HepG2 (cell line): ENCODE measurements around the gene CYP19A1. TPM values are rescaled to one million over a fixed set of nuclear protein-coding genes. Genes with fewer than 3 reads are reported as not detected.

Experiments
- ATAC-seq: fragments of 200-7000 bp; cut with Tn5 transposase; 3 replicates; pipeline ENCODE4 v1.9.1; 2020; ENCODE audit warnings: mild to moderate bottlenecking, moderate library complexity
- BruUV-seq: library from RNA; stranded (reverse); fragments of 400-500 nt; replicated peaks from 2 replicates; lab custom pipeline; 2021; lab: Mats Ljungman, UMichigan
- CTCF ChIA-PET: fragments of 300-600 bp; formaldehyde crosslinking; extraction: SDS; loops from one replicate; lab custom pipeline; 2021; ENCODE audit warnings: low total read pairs, inconsistent platforms, low intra/inter-chr PET ratio; lab: Yijun Ruan, JAX
- POLR2A ChIA-PET: fragments of 350-600 bp; sonication (Branson Sonifier 250); formaldehyde crosslinking; loops from one replicate; lab custom pipeline; 2020; ENCODE audit warnings: antibody characterized with exemption, inconsistent platforms; lab: Yijun Ruan, JAX
- DNase-seq: peaks from one replicate; pipeline ENCODE4 v3.0.0-alpha.2; 2015; ENCODE audit warnings: low spot score
- FAIRE-seq: peaks from 3 replicates; lab custom pipeline; 2011; peaks lifted over from hg19 to GRCh38; lab: Jason Lieb, UNC
- H2AFZ ChIP-seq: one replicate; pipeline ENCODE4 v1.6.1; 2011; ENCODE audit warnings: low read length, inconsistent platforms
- H3K27ac ChIP-seq: fragments of 300-600 bp; 3 replicates; pipeline ENCODE4 v1.8.0; 2011; ENCODE audit warnings: mixed run types, mild to moderate bottlenecking, mixed read lengths, low read length, inconsistent platforms; ENCODE audit not compliant: insufficient read depth; ENCODE audit errors: extremely low read length
- H3K27me3 ChIP-seq, 2 experiments: fragments of 200-600 bp in 1 of 2; 2 replicates in 1 of 2; 3 replicates in 1 of 2; pipeline versions ENCODE4 v1.6.0 to v1.8.0; 2011; ENCODE audit warnings: low read length in 2 of 2, mild to moderate bottlenecking in 2 of 2, moderate library complexity in 2 of 2, inconsistent platforms in 1 of 2; ENCODE audit not compliant: insufficient read depth in 2 of 2, control insufficient read depth in 1 of 2
- H3K36me3 ChIP-seq, 2 experiments: fragments of 200-600 bp in 1 of 2; replicated peaks in 1 of 2; 2 replicates in 1 of 2; 3 replicates in 1 of 2; pipeline versions ENCODE4 v1.5.1 to v1.8.0; 2011; ENCODE audit warnings: low read length in 2 of 2, inconsistent platforms in 1 of 2; ENCODE audit not compliant: insufficient read depth in 2 of 2, control insufficient read depth in 1 of 2
- H3K4me1 ChIP-seq: 2 replicates; pipeline ENCODE4 v1.5.1; 2012; ENCODE audit warnings: low read length, inconsistent platforms; ENCODE audit not compliant: insufficient read depth
- H3K4me2 ChIP-seq: 2 replicates; pipeline ENCODE4 v1.6.0; 2011; ENCODE audit warnings: low read depth, low read length, inconsistent platforms
- H3K4me3 ChIP-seq, 3 experiments: fragments of 200-600 bp in 1 of 3; sonication (generic), shearing (Covaris generic) in 1 of 3; replicated peaks in 1 of 3; 2 replicates each; pipeline ENCODE4 v1.5.1; 2011 to 2016; ENCODE audit warnings: low read length in 3 of 3, inconsistent platforms in 2 of 3, low read depth in 2 of 3, mild to moderate bottlenecking in 2 of 3, control low read depth in 1 of 3, mixed read lengths in 1 of 3; ENCODE audit not compliant: insufficient read depth in 1 of 3
- H3K79me2 ChIP-seq: one replicate; pipeline ENCODE4 v1.6.1; 2011; ENCODE audit warnings: low read length, inconsistent platforms; ENCODE audit not compliant: insufficient read depth
- H3K9ac ChIP-seq: 2 replicates; pipeline ENCODE4 v1.6.0; 2011; ENCODE audit warnings: mild to moderate bottlenecking, low read depth, low read length, inconsistent platforms; ENCODE audit not compliant: insufficient read depth
- H3K9me3 ChIP-seq: 2 replicates; pipeline ENCODE4 v1.5.1; 2012; ENCODE audit warnings: mild to moderate bottlenecking, low read length
- H4K20me1 ChIP-seq: 2 replicates; pipeline ENCODE4 v1.6.0; 2011; ENCODE audit warnings: inconsistent platforms, mild to moderate bottlenecking, low read length, moderate library complexity; ENCODE audit not compliant: insufficient read depth
- CENPX ChIP-seq: sonication (generic); formaldehyde crosslinking; IDR thresholded peaks from 2 replicates; pipeline ENCODE4 v1.9.0; 2021; ENCODE audit warnings: mild to moderate bottlenecking, missing genetic modification reagents, moderate library complexity
- CREB1 ChIP-seq, 2 experiments: fragments of 450-650 bp in 1 of 2; IDR thresholded peaks; 2 replicates each; pipeline ENCODE4 v1.6.1; 2016 to 2017; ENCODE audit warnings: control low read depth in 1 of 2, mild to moderate bottlenecking in 1 of 2, missing compliant biosample characterization in 1 of 2, missing genetic modification characterization in 1 of 2
- DMAP1 ChIP-seq: IDR thresholded peaks from 2 replicates; pipeline ENCODE4 v1.6.1; 2016
- FOSL2 ChIP-seq: sonication (generic); formaldehyde crosslinking; IDR thresholded peaks from 2 replicates; pipeline ENCODE4 v1.4.0; 2020; ENCODE audit warnings: missing genetic modification reagents
- FOXJ3 ChIP-seq: sonication (generic); formaldehyde crosslinking; IDR thresholded peaks from 2 replicates; pipeline ENCODE4 v1.4.0; 2020; ENCODE audit warnings: missing genetic modification reagents, mild to moderate bottlenecking, borderline replicate concordance
- HHEX ChIP-seq: IDR thresholded peaks from 2 replicates; pipeline ENCODE4 v1.6.1; 2016; ENCODE audit warnings: control low read depth
- HNRNPLL ChIP-seq: fragments of 200-400 bp; formaldehyde crosslinking; IDR thresholded peaks from 2 replicates; pipeline ENCODE4 v1.6.1; 2017; ENCODE audit warnings: mild to moderate bottlenecking, low read depth, low read length; ENCODE audit not compliant: poor library complexity, severe bottlenecking
- MAFK ChIP-seq, 2 experiments: IDR thresholded peaks in 1 of 2; conservative IDR thresholded peaks in 1 of 2; 2 replicates each; pipeline ENCODE4 v1.6.1; 2011; ENCODE audit warnings: improper control_type of control experiment in 2 of 2, low read length in 2 of 2
- MLLT10 ChIP-seq: sonication (generic); formaldehyde crosslinking; IDR thresholded peaks from 2 replicates; pipeline ENCODE4 v1.4.0; 2020; ENCODE audit warnings: missing genetic modification reagents
- MTA3 ChIP-seq: sonication (generic); formaldehyde crosslinking; IDR thresholded peaks from 2 replicates; pipeline ENCODE4 v1.4.0; 2020; ENCODE audit warnings: missing genetic modification reagents
- NFE2 ChIP-seq: sonication (generic); formaldehyde crosslinking; IDR thresholded peaks from 2 replicates; pipeline ENCODE4 v1.4.0; 2020; ENCODE audit warnings: missing genetic modification reagents
- NFE2L2 ChIP-seq: fragments of 150-350 bp; IDR thresholded peaks from 2 replicates; pipeline ENCODE4 v1.6.1; 2014; ENCODE audit warnings: low read length
- SP5 ChIP-seq: IDR thresholded peaks from 2 replicates; pipeline ENCODE4 v1.6.1; 2016; ENCODE audit warnings: low read depth, borderline replicate concordance
- SYNCRIP ChIP-seq: fragments of 200-400 bp; formaldehyde crosslinking; IDR thresholded peaks from 2 replicates; pipeline ENCODE4 v1.6.1; 2018; ENCODE audit warnings: mild to moderate bottlenecking, low read depth, low read length; ENCODE audit not compliant: insufficient read depth
- ZBTB14 ChIP-seq: sonication (generic); formaldehyde crosslinking; IDR thresholded peaks from 2 replicates; pipeline ENCODE4 v1.4.0; 2020; ENCODE audit warnings: missing genetic modification reagents
- ZBTB37 ChIP-seq: sonication (generic); formaldehyde crosslinking; IDR thresholded peaks from 2 replicates; pipeline ENCODE4 v1.4.0; 2020; ENCODE audit warnings: mild to moderate bottlenecking, missing genetic modification reagents
- ZC3H4 ChIP-seq: sonication (generic); formaldehyde crosslinking; IDR thresholded peaks from 2 replicates; pipeline ENCODE4 v1.4.0; 2020; ENCODE audit warnings: missing genetic modification reagents, borderline replicate concordance
- ZNF660 ChIP-seq: sonication (generic); formaldehyde crosslinking; IDR thresholded peaks from 2 replicates; pipeline ENCODE4 v1.5.1; 2020; ENCODE audit warnings: mild to moderate bottlenecking, low read depth, missing genetic modification reagents, borderline replicate concordance
- ZNF776 ChIP-seq: sonication (generic); formaldehyde crosslinking; IDR thresholded peaks from 2 replicates; pipeline ENCODE4 v1.4.0; 2020; ENCODE audit warnings: mild to moderate bottlenecking, missing genetic modification reagents
- ZNF800 ChIP-seq: sonication (generic); formaldehyde crosslinking; IDR thresholded peaks from 2 replicates; pipeline ENCODE4 v1.4.0; 2020; ENCODE audit warnings: missing genetic modification reagents
- ZNF841 ChIP-seq: sonication (generic); formaldehyde crosslinking; IDR thresholded peaks from 2 replicates; pipeline ENCODE4 v1.8.1; 2023; ENCODE audit warnings: missing genetic modification reagents, borderline replicate concordance
- WGBS: methylation state at CpG from one replicate; pipeline ENCODE4 v1.1.6; 2017; ENCODE audit warnings: low lambda C conversion rate; 5-methylcytosine and 5-hydroxymethylcytosine counted together
- in situ Hi-C: cut with HindIII; loops from 2 replicates; pipeline ENCODE4 v1.10.0; 2017; ENCODE audit warnings: low pct_unique_long_range_greater_than_20kb; ENCODE audit not compliant: extremely low pct_ligation_motif_present
- intact Hi-C: fragments of 100-400 bp; cut with micrococcal nuclease; formaldehyde crosslinking; loops from one replicate; pipeline ENCODE4 v1.10.0; 2022; ENCODE audit not compliant: unreplicated experiment
- polyA plus RNA-seq, 8 experiments: library from polyadenylated mRNA; depleted of rRNA in 3 of 8; stranded (reverse) in 7 of 8; unstranded in 1 of 8; fragments of >200 nt; fragmentation: Illumina TruSeq in 4 of 8; extraction: Trizol in 4 of 8; gene quantifications; 2 replicates each; pipeline versions ENCODE4 v1.2.1 to v1.2.3, GENCODE V29; 2011 to 2016; ENCODE audit warnings: low read depth in 4 of 8, missing spikeins in 1 of 8, mixed read lengths in 1 of 8; ENCODE audit not compliant: insufficient read depth in 1 of 8
- total RNA-seq, 5 experiments: library from RNA; depleted of rRNA; stranded (reverse); fragments of >200 nt; fragmentation: Illumina TruSeq; extraction: Trizol; gene quantifications; 2 replicates each; pipeline ENCODE4 v1.2.3, GENCODE V29; 2016; ENCODE audit warnings: low read depth in 1 of 5

Gene CYP19A1
- total and polyA plus RNA-seq, 2 of the 13 experiments (the other 11 are each of a cell fraction or from before 2014, with no cell fraction given), result 10.9 to 23.0 TPM

GRCh38 chr15:51227940-51228732, 110.3 kb downstream of the CYP19A1 start:
- Histone ChIP-seq H3K9ac (no peak overlapping the region), H3K79me2 (no peaks in the 10 kb centered on the region), H3K36me3 (0 out of 5 replicates have a peak, but pooled peaks cover 0 to 4% of the 10 kb centered on the region in 2 experiments), H3K4me2 (no peak overlapping the region), H3K4me1 (peaks cover 14% of the 10 kb centered on the region), H3K4me3 (no peak overlapping the region), H4K20me1 (0 out of 2 replicates have a peak, but pooled peaks cover 5% of the 10 kb centered on the region), H3K27ac (no peak overlapping the region), H3K9me3 (no peaks in the 10 kb centered on the region), H2AFZ (no peak overlapping the region), H3K27me3 (no peaks in the 10 kb centered on the region)
- 90% methylated on average over 3 of the region's 3 CpGs for WGBS
- ATAC-seq (no peak), FAIRE-seq (no peak), DNase-seq (peak; percentile 24)
- intact Hi-C loops, result loop anchor here (2.0 kb wide), 1 partner anchor 155 kb away; no protein-coding TSS in a partner anchor
- no TSS peak for BruUV-seq
- CTCF ChIA-PET, result interaction anchor here (2.3 kb wide), 1 partner anchor 153 kb away, joined by 12 read pairs; no protein-coding TSS in a partner anchor
- POLR2A ChIA-PET, result no interaction called here
- in situ Hi-C loops, result no loop called here
- TF ChIP-seq ZNF841 (CRISPR knock-in tag) (no peak), NFE2L2 (peak; percentile 74), DMAP1 (no peak), FOSL2 (CRISPR knock-in tag) (peak; percentile 74), ZNF800 (CRISPR knock-in tag) (no peak), HHEX (CRISPR knock-in tag) (no peak), ZNF776 (no peak), NFE2 (CRISPR knock-in tag) (no peak), CREB1 (IDR thresholded peaks at IDR 0.05) (peak; percentile 73), CREB1 (CRISPR knock-in tag; IDR thresholded peaks at IDR 0.05) (no peak), ZBTB14 (no peak), MTA3 (no peak), CENPX (CRISPR knock-in tag) (no peak), SYNCRIP (no peak), MLLT10 (no peak), HNRNPLL (no peak), FOXJ3 (CRISPR knock-in tag) (no peak), ZC3H4 (CRISPR knock-in tag) (no peak), SP5 (no peak), ZBTB37 (CRISPR knock-in tag) (no peak), MAFK (conservative IDR thresholded peaks at IDR 0.05 in 1 of 2, IDR thresholded peaks at IDR 0.05 in 1 of 2; ENCODE audit: low read length in 2 of 2) (peak; percentile 52 to 75), ZNF660 (CRISPR knock-in tag) (no peak)
